Measurements from ENCODE around the gene CABCOCO1.

Gene CABCOCO1

DNA sequence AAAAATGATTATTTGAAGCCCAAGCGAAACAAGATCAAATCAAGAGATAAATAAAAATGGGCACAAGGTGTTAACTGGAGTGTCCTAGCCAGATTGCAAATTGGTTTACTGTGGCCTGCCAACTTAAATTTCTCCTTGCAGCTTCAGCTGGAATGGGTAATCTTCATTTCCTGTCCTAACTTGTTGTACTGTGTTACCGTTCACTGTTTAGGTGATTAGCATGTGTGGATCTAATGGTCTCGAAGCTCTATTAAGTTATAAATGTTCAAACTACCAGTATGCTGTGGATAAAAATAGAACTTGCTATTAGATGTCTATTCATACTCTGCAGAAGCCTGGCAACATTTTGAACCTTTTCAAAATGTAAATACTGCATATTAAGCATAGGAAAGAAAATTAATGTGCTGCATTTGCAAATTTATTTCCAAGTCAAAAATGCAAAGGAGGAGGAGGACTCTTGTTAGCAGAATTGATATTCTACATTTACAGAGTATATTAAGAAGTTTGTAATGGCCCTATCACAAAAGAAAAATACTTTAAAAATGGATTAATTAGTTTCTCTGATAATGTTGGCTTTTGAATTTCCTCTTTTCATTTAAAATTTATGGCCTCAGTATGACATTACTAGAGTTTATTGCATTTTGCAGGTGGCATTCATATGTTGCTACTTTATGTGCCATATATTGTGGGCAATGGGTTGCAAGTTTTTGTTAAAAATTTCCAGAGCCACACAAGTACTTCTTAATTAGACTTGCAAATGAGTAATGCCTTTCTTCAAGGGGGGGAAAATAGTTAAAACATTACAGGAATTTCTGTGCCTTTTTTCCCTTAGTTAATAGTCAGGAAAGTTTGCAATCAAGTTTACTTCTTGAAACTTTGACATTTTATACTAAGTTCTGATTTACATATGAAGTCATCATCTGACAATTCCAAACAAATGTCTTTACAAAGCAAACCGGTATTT is 92.1 kb downstream of the CABCOCO1 start:
- DNase-seq: no peak

DNA sequence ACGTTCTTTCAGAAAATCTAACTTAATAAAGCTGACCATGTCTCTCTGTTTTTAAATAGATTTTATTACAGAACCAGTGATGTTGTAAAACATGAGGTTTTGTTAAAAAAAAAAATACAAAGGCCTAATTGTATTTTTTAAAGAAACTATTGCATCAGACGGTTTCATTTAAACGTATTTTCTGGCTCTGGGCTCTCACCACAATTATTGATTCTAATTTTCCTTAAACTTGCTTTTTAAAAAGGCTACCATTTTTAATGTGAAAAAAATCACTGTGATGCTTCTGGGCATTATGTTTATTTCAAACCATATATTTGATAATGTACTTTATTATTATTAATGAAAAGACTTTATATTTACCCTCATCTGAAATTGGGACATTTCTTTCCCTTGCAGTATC is 94.3 kb downstream of the CABCOCO1 start:
- no peak for DNase-seq

DNA sequence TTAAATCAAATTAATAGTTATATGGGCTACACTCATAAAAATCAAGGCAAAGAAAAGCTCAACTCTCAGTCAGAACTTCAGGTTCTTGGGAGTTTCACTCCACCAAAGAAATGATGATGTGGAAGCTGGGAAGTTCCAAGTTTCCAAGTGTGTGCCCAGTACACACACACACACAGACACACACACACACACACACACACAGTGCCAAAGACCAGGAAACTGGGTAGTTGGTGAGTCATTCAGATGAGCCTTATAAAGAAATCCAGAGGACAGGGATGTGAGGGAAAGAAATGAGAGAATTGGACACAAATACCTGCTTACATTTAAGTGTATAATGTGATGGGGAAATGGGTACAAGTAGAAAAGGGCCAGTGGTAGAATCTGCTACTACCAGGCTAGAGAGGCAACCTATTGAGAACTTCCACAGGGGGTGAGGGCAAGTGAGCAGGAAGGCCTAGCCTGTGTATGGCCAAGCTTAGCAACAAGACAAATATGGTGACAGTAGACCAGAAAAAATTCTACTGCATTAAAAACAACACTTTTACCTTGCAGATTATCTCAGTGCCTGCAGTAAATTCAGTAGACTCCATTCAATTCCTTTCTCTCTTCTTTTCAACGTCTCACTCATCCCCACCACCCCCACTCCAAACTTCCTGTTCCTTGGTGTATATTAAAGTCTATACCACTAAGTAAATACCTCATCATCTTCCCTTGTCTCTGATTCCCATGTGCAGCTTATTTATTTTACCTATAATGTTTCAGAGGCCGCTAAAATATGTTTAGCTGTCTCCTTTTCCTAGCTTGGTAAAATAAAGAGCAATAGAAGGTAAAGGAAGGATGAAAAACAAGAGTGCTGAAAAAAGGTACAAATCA is 95.0 kb downstream of the CABCOCO1 start:
- no peak for DNase-seq

DNA sequence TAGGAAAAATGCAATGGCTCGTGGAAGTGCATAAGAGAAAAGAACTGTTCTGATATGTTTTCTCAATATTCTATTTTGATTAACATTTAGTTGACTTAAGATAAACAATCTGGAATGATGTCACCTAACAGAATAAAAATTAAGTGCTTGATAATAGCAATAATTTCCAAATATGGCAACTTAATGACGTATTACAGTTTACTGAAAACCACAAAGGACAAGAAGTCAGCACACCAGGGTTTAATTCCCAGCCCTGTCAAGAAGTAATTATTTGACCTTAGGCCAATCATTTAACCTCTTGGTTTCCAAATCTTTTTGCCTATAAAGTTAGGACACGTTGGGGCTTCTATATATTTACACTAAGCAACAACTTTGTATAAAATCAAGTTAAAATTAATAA is 95.7 kb downstream of the CABCOCO1 start:
- DNase-seq: no peak

DNA sequence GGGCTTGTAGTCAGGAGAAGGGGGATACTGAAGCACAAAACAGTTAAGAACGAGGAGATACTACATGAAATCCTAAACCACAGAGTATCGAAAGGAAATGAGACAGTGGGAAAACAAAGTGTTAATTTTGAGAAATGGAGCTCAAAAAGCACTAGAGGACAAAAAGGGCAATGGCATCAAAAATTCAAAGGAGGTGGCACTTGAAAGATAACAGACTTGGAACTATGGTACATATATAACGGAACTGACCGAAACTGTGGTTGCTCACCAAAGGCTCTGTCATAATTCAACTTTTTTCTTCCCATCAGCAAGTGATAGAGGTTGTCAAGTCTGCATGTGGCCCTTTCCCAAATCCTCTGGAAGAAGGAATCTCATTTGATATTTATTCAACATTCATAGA is 97.0 kb downstream of the CABCOCO1 start:
- no peak for DNase-seq

DNA sequence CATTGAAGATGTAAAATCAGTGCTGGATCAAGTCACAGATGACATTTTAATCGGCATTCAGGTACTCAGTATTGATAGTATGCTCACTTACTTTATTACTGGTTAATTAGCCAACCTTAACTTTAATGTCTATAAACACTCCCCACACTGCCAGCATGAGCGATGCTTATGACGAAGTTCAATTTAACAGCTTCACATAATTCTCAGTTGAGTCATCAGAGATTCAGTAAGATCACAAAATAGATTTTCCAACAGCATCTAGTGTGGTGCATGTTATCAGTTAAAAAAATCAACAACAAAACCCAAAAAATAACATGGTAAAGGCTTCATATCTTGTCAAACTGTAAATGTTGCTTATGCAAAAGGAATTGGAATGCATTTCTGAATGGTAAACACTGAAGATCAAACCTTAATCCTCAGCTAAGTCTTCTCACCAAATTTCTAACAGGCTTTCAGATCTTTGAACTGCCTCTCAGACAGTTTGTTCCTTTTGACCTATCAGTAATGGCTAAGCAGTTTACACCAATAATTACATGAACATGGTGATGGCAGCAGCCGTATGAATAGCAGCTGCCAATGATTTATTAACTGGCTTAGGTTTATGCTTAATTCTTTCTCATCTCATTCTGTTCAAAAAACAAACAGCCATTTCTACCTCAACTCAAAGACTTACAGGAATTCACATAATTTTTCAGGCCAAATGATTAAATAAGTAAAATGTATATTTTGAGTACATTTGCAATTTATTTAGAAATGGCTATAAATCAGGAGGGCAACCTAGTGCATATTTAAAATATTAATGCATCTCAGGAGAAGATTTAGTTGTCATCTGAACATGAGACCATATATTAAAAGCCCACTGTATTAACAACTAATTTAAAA is 98.5 kb downstream of the CABCOCO1 start:
- no peak for DNase-seq

DNA sequence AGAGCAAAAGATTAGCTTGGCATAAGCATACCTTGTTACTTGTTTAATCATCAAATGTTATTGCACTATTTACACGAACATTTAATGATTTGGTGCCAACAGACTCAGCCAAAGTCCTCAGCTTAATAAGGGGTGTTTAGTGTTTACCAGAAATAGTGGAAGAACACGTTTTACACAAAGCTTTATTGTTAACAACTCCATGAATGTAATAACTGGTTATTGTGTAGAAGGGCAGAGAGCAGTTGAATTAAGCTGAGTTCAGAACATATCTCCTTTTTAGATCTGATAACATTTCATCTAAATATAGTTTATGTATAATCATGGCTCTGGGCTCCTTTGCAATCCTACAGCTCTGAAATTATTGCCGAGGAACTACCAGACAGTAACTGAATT is 99.1 kb downstream of the CABCOCO1 start:
- no peak for DNase-seq

DNA sequence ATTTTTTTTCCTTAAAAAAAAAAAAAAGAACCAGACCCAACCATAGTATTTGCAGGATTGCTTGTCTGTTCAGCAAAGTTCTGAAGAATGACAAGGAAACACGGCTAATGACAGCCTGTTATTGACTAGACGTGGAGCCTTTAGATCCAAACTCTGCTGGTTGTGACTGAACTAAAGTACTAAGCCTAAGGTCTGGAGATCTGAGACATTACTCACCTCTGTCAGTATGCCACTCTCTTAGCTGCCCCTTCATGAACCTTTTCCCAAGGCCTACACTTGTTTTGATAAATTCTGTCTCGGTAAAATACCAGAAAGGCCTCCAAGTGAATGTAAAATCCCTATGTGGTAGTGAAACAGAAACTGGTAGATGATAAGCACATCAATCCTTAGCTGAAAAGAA is 101.0 kb downstream of the CABCOCO1 start:
- no peak for DNase-seq

DNA sequence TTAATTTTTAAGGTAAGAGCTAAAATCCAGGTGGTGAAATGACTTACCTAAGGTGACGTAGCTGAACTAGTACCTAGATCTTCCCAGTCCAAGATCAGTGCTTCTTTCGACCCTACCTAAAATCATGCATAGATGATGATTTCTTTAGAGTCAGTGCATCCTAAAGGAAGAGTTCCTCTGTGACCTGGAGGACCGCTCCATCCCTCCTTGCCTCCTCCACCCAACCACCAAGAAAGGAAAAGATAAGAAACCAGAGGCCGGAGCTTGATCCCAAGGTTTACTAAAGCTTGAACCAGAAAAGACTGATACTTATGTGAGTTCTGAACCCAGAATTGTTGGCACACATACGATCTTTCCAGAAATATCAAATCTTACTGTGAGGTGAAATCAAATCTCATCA is 101.8 kb downstream of the CABCOCO1 start:
- no peak for DNase-seq

DNA sequence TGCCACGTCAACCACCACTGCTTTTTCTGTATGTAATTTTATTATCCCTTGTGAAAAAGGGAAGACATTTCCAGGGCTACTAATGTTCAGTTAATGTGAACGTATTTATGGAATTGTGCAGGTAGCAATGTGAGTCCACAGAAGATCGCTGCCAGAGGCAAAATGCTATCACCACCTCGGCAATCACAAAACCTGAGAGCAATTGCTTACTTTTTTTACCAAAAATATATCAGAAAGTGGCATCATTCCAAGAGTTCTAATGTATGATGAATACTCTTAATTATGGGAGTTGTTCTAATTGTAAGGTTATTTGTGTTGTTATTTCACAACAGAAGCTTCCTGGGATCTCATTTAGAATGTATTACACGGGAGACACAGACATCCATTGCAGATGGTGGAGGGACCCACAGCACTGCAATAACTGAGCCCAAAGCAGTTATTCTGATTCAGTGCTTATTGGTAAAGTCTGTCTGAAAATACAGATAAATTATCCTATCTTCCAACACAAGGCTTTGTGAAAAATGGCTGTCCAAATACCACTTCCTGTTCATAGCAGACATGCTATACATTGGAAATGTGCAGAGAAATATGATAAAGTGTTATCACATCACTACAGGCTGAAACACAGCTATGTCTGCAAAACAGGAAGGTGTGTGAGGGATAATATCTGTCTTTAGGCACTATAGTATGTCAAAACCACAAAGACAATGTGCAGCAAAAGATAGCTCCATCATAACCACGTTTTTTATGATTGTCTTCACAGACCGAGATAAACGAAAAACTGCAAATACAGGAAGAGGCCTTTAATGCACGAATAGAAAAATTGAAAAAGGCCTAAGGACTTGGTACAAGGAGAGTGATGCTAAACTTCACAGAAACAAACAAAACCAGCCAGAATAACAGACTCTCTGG is 102.7 kb downstream of the CABCOCO1 start:
- no peak for DNase-seq

DNA sequence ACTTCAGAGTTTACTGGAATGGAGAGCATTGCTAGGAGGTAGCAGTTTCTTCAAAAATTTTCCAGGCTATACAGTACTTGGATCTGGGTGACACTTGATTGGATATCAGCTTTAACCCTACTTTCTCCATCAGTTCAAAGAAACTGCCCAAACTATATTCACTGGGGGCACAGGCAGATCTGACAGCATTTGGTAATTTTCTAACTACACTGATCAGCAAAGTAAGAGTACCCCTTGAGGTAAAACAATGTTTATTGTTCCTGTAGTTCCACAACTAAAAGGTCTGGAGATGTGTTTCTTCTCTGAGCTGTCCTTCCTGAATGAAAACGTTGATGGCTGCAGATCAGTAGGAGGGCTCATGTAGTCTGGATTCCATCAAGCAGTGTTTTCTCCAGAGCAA is 104.2 kb downstream of the CABCOCO1 start:
- DNase-seq: no peak

DNA sequence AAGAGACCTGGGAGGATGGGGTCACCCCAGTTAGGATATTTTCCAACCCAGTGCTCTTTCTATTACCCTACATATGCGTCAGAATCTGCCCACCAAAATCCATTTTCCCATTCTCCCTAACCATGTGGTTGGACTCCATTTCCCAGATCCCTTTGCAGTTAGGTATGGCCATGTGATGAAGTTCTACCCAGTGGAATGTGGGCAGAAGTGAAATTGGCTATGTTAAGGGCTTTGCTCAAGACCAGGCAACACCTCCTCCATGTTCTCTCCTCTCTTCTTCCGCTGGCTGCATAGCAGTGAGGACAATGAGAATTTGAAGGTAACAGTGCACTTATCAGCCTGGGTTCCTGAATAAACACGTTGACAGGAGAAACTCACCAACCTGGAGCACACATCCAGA is 111.3 kb downstream of the CABCOCO1 start:
- DNase-seq: no peak

DNA sequence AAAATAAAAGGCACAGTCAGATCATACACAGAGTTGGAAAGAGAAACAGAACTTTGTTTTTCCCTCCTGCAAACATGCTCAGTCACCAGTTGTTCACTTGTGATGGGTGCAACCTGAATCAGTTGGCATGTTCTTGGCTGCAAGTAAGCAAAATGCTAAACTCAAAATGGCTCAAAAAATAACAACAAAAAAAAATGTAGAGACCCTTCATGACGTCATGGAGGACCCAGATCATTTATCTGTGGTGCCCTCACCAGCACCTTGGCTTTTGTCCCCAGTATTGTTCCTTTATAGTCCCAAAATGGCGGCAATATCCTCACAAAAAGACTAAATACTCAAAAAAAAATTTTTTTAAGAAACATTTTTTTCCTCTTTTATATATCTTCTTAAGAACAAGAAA is 112.4 kb downstream of the CABCOCO1 start:
- no peak for DNase-seq

DNA sequence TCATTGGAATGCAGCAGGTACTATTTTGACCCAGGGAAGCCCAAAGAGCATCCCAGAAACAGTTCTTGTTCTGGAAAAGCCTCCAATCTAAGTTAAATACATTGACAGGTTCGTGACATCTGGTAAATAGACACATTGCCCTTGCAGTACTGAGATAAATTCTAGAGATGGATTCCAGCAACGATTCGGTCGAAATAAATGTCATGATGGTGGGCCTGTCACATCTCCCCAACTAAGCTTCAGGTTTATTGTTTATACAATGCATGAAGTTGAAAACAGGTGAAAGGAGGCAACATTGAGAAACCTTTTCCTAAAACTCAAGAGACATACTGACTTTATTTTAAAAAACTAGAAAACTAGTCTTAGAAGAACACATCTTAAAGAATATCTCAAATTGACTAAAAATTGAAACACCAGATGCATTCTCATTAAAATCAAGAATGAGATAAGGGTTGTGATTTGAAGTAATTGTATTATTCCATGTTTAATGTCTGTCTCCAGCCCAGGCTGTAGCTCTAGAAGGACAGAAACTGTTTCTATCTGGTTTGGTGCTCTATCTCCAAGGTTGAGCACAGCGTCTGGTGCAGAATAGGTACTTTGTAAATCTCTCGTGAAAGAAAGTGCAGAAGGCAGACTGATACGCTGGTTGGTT is 114.0 kb downstream of the CABCOCO1 start:
- DNase-seq: no peak

DNA sequence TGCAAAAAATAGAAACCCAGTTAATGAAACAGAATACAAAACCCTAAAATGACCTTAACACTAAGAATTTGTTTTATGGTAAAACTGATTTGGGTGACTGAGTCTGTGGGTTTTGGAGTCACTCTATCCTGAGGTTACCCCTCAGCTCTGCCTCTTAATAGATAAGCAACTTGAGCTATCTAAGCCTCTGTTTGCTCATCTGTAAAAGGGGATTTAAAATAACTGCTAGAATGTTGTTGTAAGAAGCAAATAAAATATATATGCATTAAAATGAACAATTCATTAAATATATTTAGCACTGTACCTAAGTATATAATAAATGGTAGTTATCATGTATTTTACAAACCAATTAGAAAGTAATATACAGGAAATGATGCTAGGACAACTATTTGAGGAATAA is 115.4 kb downstream of the CABCOCO1 start:
- DNase-seq: no peak

DNA sequence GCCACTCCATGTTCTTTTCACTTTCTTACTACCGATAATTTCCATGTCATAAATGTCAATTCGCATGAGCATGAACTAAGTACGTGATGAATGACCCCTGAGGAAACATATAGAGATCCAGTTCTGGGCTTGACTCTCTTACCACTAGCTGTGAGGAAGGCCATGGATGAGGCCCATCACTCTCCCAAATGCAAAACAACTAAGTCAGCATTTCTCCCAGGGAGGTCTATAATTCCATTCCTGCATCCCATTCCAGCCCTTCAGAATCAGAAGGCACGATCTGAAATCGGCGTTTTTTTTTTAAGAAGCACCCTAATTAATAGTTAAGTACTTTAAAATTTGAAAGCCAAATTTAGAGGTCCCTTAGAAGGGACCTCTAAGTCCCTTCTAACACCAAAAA is 116.5 kb downstream of the CABCOCO1 start:
- DNase-seq: no peak

DNA sequence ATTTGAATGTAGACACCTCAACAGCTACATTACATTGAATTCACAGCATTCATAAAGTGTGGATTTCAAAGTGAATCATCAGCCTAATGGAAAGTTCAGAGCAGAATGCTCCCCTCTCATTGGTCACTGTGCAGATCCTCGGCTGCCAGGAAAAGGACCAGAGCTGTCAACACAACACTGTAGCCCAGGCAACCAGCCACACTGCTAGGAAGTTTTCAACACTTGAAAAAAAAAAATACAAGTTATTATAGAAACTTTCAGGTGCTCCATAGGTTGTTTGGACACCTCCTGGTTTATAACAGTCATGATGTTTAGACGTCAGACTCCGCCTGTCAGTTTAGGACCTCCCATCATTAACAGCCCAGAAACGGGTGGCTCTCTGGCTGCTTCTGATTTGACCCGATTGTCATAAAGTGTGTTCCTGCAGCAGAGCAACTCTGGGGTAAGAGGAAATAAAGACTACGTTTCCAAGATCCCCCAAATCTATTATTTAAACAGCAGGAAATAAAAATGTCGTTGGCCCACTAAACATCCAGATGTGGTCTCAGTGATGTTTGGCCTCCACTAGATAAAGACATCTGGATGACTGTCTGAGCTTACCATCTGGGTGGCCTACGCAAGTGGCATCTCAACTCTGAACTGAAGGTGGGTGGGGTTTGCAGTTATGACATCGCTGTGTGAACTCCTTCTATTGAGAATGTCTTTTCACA is 117.4 kb downstream of the CABCOCO1 start:
- peak in 1 of 56 donors; percentile 1 for DNase-seq

DNA sequence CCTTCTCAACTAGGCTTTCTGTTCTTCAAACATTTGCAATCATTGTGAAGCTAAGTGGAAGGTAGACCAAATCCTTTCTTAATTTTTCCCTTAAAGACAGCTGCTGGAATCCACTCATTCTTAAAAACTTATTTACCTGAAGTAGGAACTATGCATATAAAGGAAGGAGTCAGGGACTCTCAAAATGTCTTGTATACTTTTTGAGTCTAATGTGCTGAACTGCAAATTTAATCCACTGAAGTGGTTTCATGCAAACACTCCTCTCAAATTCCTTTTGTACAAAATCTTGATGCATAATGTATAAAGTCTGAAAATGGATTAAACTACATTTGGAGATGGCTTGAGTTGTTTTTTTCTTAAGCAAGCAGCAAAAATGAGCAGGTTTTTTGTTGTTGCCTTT is 118.0 kb downstream of the CABCOCO1 start:
- DNase-seq: no peak

DNA sequence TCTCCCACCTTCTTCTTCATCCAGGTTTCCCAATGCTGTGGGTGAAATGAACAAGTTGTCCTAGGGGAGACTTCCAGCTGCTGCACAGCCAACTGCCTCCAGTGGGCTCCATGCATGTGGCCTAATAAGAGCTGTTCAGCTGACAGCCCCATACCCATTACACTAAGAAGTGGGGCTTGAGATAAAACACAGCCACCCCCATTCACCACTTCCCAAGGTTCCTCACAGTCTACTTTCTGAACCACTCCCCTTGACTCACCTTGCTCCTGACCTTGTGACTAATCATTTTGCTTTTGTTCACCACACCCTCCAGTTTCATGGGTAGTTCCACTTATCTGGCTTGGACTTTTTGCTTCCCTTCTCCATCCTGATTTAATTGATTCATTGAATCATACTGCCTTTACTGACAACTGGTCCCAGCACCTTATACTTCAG is 119.3 kb downstream of the CABCOCO1 start:
- DNase-seq: no peak
